GM21619 (cell line): ENCODE measurements around the gene SPTLC3.
A peak's percentile ranks its signal among the peaks of the same experiment; 100 is the strongest.

Experiments
- ATAC-seq: cut with Tn5 transposase; IDR thresholded peaks from one replicate; pipeline ENCODE4 v1.9.1; 2021; ENCODE audit not compliant: unreplicated experiment

SPTLC3 gene

DNA sequence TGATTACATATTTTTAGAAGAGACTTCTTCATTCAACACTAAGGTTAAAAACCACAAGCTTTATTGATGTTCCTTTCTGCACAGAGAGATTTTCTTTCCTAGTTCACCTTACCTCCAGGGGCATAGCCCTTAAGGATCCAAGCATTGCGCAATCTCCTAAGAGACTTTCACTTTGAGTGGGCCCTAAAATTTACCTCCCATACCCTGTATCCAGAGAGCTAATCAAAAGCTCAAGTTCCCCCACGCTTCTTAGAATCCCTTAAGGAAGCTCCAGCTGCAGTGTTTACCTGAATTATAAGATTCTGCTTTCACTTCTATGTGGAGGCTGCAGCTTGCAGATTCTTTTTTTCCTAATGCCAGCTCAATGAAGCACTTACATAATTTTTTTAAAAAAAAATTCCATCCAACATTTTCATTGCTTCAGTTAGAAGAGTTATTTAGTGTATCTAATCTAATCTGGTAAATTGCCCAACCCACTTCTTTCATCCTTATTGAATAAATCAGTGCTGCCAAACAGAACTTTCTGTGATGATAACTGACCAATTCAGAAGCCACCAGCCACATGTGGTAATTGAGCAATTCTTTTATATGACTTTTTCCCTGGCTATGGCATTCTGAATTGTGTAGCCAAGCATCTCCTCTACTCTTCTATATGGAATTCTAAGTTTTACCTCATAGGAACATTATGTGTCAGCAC lies 24.6 kb upstream of the SPTLC3 start:
- no peak for ATAC-seq

DNA sequence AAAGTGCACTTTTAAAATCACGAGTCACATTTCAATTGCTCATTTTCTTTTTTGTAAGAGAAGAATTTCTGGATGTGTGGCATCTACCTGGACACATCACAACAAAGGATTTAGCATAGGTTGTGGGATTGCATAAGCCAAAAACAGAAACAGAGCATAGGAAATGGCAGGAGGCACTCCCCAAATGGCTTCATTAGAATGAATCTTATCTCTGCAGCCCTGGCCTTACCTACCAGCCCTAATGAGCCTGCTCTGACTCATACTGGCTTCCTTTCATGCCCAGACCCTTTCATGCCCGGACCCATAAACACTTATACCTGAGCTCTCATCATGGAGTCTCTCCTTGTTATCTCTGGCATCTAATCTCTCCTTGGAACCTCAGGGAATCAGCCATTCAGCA lies 23.9 kb upstream of the SPTLC3 start:
- ATAC-seq, result no peak

DNA sequence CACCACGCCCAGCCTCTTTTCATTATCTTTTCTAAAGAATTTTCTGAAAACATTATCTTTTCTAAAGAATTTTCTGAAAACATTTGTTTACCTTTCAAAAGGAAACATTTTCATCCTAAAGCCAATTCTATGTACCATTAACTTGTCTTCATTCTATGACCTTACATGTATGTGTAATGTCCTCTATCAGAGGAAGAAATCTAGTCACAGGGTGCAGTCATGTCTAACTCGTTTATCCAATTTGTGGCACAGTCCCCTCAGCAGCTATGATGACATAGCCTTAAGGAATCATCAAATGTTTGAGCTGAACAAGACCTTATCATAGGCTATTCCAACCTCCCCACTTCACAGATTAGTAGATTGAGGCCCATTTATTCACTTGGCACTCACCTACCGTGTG lies 21.5 kb upstream of the SPTLC3 start:
- no peak for ATAC-seq

DNA sequence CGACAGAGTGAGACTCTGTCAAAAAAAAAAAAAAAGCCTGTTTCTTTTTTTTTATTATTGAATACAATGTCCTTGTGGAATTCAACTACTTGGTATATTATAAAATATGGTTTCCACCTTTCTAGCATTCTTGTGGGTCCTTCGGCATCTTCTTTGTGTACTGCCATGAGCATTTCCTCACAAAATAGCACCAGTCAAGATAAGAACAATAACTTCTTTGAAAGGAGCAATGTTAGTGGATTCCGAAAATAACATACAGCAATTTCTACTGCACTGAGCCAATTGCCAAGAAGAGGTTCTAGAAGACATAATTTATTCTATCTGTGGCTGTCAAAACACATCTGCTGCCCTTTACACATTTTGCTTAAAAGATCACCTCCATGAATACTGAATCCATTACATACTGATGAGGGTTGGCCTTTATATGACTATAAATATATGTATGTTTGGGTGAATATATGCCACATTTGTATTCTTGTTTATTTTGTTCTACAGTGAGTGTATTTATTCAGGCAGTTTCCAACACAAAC lies 19.1 kb upstream of the SPTLC3 start:
- ATAC-seq, result no peak

DNA sequence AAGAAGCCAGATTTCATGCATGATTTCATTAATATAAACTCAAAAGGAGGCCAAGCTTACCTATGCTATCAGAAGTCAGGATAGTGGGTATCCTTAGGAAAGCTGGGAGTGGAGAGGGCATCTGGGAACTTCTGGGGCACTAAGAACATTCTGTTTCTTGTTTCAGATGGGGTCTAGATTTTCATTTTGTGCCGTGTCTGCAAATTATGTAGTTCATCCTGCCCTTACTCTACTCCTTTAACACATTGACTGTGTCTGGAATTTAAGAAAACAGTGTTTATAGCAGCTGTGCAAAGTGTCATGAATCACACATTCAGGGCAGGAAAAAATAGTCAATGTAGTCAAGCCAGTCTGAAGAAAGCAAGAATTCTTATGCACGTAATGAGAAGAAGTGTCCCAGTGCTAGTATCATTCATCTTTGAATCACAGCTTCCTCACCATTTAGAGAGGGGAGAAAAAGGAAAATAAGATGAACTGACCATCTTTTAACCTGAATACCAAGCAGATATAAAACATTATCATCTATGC lies 11.6 kb upstream of the SPTLC3 start:
- no peak for ATAC-seq

DNA sequence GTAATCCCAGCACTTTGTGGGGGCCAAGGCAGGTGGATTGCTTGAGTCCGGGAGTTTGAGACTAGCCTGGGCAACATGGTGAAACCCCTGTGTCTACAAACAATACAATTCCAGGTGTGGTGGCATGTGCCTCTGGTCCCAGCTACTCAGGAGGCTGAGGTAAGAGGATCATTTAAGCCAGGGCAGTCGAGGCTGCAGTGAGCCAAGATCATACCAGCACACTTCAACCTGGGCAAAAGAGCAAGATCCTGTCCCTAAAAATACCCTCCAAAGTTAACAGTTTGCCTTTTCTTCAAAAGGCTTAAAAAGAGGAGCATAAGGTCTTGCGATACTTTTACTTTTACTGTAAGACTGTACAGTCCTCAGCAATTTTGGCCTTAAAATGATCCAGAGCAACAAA lies 10.7 kb upstream of the SPTLC3 start:
- no peak for ATAC-seq

DNA sequence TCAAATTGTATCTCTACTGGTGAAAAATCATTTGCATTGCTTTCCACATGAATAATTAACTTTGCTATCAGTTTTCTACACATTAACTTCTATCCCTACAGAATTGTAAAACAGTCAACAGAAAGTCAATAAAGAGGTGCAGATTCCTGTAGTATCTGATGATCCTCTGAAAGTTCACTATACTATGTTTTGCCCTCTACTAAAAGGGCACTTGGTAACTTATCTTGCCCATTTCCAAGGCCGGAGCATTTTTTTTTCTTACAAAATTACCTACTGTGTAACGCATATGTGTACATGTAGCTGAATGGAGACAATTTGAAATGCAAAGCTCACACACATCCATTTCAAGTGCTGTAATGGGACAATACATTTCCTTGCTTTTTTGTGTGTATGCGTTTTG lies 9.6 kb upstream of the SPTLC3 start:
- ATAC-seq, result no peak

DNA sequence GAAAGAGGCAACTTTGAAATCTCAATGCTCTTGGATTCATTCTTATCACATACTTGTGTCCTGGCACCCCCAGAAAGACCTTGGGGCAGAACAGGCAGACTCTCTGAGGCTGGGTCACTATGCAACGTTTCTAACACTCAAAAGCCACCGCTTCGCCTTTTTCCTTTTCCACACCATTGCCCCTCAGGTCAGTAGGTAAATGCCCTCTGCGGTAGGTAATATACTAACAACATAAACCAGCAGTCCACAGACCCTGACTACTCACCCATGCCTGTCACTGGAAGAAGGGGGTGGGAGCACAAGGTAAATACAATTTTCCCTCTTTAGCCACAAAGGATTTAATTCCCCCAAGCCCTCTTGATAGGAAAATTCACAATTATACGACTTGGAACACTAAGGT lies 6.5 kb upstream of the SPTLC3 start:
- no peak for ATAC-seq

DNA sequence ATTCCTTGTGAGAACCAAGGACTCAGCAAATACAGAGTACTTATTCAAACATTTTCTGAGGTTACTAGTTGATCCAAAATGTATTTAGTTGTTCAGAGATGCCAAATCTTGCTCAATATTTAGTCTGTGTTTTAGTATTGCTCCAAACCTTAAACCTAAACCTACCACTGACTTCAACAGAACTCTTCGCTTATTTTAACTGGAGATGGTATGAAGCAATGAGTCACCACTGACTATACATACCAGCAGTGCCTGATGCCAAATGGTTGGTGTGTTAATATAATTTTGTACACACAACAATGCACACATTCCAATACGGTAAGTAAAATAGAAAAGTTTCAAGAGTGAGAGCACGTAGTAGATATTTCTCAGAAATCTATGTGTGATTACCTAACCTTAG lies 1.9 kb upstream of the SPTLC3 start:
- ATAC-seq, result no peak

DNA sequence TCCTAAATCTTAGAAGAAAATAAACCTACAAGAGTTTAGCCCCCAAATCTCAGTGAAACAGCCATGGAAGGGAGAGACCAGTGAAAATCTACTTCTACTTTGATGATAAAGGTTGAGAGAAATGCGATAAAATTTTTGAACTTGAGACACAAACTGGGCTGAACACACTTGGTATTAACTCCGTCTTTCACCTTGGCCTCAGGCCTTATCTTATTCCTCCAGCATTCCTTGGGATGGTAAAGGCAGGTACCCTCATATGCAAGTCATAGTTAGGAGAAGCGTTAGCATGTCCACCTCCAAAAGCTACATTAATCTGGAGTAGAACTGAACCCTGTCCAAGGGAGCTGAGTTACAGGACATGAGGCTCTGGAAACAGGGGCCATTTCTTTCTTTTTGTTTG lies 1.2 kb upstream of the SPTLC3 start:
- ATAC-seq, result no peak

DNA sequence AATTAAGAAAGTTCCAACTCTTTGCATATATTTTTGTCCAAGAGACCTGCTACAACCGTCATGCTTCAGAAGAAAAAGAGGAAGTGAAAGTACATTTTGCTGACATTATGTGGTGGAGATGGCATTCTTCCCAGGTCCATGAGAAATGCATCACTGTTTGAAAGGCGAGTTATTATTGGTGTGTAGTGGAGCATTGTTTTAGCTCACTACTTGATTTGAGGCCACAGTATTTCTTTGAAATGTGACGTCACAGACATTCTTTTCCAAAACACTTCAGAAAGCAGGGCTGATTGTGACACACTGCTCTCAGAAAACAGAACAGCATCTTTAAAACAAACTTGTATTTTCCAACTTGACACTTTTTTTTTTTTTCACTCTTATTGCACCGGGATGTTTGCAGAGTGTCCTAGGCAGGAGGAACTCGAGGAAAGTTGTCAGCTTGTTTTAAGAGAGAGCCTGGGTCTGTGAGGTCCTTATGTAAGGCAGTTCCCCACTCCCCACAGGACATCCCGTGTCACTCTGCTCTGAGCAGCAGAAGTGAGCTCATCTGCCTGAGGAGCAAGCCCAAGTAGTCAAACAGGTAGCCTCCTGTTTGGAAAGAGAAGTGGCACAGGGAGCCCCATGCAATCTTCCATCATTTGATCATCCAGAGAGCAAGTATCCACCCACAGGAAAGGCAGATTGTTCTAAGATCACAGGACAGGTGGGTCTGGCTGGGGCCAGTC lies 1.1 kb downstream of the SPTLC3 start:
- peak; percentile 96 for ATAC-seq

DNA sequence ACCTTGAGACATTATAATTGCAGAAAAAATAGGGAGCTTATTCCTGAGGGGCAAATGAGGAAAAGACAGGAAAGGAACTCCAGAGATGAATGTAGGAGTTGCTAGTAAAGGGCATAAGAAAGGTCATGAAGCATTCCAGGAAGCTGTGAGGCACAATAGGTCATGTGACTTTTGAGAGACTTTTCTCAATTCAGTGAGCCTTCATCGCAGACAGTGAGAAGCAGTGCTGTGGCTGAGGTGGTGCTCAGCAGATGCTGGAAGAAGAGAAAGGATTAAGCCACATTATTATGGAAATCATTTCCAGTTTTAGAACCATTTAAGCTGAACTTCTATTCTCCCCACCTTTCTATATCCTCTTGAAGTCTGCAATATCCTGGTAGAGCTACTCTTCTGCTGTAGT lies 4.1 kb downstream of the SPTLC3 start:
- ATAC-seq, result no peak

DNA sequence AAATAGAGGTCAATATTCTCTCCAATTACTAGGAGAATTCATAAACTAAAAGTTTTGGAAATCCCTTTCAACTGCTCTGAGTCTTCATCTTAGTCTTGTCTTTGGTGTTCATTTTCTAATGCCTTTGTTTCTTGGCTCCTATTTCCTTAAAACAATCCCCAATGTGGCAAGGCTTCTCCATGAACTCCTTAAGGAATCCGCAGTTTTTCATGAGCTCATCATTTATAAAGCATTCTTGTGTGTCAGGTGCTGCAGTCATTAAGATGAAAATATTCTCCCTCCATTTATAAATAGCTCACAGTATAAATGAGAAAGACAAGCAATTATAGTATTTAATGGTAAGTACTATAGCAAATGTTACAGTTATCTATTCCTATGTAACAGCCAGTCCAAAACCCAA lies 4.6 kb downstream of the SPTLC3 start:
- ATAC-seq, result no peak

DNA sequence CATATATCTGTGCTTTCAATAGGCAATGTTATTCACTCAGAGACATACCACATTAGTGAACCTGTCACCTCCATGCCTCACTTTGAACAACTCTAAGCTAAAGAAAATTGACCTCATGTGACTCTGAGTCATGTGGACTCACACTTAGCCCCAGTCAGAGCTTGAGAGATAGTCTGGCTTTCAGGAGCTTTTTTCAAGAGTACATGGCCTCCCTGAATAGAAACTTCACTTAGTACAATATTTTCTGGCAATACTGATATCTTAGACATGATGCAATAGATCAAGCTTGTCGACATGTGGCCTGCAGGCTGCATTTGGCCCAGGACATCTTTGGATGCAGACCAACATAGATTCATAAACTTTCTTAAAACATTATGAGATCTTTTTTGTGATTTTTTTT lies 8.5 kb downstream of the SPTLC3 start:
- no peak for ATAC-seq

DNA sequence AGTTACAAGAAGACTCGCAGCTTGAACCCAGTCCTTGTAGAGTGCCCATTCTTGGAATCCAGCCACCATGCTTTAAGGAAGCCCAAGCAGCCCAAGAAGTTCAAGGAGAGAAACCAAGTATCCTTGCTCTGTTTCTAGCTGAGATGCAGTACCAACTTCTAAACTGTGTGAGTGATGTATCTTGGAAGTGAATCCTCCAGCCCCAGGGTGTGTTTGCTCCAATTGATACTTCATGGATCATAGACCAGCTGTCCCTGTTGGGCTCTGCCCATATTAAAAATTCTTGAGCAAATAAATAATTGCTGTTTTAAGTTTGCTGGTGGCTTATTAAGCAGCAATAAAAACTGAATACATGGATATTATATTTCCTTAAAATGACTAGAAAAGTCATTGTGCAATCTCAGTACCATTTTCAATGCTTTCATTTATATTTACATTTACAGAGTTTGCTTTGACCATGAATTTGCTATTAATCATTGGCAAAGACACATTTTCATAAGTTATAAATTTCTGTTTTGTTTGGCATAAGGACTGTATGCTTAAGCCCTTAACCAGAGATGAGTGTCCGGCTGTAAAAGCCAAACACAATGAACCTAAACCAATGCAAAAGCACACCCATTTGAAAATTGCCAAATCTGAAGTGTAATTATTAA lies 9.2 kb downstream of the SPTLC3 start:
- ATAC-seq, result no peak

DNA sequence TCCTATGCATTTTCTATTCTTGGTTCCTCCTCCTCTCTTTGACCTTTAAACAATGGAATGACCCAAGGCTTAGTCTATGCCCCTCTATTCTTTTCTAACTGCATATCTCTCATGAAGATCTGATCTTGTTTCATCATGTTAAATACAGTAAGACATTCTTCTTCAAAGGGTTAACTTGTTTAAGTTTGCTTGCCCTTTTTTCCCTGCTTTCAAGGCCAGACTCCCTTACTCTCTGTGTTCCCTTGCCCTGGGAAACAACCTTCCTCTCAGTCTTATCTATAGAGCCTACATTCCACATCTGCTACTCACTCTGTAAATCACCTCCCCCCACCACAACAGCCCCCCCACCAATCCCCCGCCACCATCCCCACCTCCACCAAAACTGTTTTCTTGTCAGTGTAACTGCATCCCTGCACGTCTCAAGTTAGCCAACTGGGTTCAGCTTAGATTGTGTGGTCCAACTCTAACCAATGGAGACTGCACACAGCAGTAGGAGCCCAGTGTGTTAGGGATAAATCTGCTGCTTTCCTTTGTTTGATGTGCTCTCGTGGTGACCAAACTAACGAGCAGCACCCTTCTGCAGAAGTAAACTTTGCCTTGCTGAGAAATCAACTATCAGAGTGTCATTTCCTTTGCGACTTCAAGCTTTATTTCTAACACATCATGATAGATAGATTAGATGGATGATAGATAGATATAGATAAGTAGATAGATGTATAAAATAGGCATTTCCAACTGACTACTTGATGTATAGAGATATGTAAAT lies 12.6 kb downstream of the SPTLC3 start:
- no peak for ATAC-seq

DNA sequence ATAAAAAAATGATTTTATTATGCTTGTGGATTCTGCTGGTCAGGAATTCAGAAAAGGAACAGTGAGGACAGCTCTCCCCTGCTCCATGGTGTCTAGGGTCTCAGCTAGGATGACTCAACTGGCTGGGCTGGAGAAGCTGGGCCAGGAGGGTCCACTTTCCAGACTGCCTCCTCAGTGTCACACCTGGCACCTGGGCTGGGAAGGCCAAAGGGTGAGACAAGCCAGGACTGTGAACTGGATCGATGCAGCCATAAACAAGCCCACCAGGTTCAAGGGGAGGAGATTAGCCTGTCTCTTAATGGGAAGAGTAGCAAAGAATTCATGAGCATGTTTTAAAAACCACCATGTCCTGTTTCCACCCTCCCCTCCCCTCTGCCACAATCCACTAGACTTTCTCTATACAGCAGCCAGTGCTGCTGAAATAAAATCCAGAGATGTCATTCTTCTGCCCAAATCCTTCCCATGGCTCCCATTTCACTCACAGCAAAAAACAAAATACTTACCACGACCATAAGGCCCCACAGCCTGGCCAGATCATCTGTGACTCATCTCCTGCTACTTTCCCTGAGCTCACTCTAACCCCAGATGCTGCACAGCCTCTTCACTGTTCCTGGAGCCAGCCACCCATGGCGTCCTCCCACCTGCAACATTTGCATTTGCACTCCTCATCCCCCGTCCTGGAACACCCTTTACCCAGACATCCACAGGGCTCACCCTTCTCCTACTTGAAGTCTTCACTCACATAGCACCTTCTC lies 13.8 kb downstream of the SPTLC3 start:
- ATAC-seq, result no peak

DNA sequence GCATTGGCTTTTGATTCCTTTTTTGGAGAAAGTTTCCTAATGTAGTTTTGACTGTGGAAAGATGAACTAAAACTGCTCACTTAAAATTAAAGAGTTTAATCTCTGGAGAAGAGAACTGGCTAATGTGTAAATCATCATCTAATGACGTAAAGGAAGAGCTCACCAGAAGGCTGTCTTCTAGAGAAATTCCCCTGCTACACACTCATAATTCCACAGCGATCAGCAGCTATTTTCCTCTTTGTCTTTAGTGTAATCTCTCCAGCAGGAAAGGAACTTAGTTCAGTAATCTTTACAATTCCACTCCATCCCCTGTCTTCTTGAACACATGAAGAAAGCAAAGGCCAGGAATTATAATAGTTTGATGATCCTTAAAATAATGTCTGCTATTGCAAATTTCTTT lies 15.8 kb downstream of the SPTLC3 start:
- ATAC-seq, result no peak

DNA sequence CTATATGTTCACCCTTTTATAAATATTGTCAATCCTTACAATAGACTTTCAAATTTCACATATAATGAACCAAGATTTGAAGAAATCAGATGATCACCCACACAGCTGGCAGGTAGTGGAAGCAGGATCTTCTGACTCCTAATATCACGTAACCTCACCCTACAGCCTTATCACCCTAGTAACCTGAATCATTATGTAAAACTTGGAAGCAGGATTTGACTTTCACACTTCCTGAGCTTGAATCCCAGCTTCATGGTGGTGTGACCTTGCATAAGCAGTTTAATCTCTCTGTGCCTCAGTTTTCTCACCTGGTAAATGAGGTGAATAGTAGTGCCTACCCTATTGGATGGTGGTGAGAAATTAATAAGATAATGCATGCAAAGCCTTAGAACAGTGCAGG lies 16.4 kb downstream of the SPTLC3 start:
- no peak for ATAC-seq

DNA sequence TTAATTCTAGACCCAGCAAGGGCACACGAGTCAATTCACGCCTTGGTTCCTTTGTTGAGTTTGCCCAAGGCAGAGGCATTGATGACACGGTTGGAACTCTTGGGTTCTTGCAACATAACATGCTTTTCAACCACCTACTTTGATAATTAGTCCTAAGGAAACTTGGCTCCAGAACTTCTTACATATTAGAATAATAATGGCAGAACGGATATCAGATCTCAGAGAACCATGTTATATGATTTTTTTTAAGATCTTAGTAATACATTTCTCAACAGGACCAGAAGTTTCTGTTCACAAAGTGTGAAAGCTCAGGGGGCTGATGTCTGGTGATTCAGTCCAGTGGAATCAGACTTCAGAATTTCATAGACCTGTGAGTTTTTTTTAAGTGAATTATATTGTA lies 19.2 kb downstream of the SPTLC3 start:
- no peak for ATAC-seq
